NCI-H2081 treated with DMSO at 0.1 percent for 48 hours (cell line): ENCODE measurements around the gene ZNF445.
"Not testable (repeated sequence)": the region's sequence is repeated elsewhere in the genome, so short reads cannot be mapped to it uniquely, and the experiment has no call there.

Source experiments
- DNase-seq: peaks from one replicate; lab custom pipeline; 2025; lab: John Stamatoyannopoulos, UW

The ZNF445 gene

DNA sequence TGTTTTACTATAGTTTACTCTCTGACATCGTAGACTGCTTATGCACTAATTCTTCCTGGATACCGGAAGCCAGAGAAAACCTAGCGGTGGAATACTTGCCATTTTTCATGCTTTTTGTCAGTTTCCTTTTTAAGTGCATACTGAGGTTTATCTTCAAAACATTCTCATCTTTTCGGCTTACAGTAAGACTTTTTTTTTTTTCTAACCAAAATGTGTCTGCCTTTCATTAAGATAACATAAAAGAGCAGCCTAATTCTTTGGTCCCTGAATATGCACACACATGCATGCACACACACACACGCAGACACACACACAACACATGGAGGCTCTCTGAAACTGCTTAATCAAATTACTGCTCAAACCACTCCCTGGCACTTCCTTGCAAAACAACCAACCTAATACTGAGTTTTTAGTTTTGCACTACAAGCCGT, 1.3 kb downstream of the ZNF445 start:
- no peak for DNase-seq

DNA sequence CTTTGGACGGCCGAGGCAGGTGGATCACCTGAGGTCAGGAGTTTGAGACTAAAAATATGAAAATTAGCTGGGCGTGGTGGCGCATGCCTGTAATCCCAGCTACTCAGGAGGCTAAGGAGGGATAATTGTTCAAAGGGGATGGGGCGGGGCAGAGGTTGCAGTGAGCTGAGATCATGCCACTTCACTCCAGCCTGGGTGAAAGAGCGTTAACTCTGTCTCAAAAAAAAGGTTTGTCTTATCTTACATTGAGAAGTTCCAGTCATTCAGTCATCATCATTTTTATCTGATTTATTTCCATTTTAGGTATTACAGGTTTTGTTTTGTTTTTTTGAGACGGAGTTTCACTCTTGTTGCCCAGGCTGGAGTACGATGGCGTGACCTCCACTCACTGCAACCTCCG, 2.6 kb downstream of the ZNF445 start:
- DNase-seq = not testable (repeated sequence)

DNA sequence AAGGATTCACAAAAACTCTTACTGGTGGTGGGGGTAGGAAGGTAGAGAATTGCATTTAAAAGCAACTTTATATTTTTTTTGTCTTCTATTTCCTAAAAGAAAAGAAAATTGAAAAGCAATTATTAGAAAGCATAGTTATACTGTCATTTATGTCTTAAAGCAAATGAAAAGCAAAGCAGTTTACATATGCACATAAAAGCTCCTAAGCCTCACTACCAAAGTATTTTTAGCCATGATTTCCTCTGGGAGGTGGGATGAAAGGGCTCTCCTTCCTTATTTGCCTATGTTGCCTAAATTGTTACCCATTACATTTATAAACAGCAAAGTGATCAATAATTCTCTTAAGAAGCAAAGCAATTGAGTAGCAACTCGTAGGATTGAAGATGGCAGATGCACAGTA, 7.0 kb downstream of the ZNF445 start:
- DNase-seq = no peak

DNA sequence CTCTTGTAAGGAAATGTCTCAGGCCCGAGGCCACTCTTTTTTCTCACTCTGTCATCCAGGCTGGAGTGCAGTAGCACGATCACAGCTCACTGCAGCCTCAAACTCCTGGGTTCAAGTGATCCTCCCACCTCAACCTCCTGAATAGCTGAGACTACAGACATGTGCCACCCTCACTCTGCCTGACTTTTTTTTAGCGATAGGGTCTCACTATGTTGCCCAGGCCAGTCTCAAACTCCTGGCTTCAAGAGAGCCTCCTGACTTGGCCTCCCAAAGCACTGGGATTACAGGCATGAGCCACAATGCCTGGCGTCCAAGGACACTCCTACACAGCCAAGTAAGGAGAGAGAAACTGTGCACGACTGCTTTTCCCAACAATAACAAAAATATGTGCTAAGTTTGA, 7.6 kb downstream of the ZNF445 start:
- no peak for DNase-seq

DNA sequence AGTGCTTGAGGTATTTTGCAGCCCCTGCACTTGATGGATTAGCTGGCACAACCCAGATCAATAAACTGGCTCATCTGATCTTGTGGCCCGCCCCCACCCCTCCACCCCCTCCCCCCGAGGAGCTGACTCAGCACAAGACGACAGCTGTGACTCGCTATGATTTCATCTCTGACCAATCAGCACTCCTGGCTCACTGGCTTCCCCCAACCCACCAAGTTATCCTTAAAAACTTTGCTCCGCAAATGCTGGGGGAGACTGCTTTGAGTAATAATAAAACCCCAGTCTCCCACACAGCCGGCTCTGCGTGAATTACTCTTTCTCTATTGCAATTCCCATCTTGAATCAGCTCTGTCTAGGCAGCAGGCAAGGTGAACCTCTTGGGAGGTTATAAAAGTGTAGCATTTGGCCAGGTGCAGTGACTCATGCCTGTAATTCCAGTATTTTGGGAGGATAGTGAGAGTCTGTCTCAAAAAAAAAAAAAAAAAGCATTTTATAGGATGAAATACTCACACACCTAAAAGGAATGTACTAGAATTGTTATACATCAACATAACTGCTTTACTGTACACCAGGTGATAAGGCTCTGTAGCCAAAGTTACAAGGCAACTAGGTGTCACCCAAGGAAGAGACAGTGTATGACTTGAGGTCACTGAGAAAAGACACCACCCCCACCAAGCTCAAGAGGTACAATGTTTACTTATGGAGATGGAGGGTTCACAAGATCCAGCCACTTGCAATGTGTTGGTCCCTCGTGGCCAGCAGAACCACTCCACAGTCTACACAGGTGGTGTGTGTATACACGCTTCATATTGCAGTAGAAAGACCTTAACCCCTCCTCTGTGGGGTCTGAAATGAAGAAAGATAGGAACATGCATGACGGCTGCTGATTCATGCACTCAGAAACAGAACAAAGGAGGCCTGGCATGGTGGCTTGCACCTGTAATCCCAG, 8.6 kb downstream of the ZNF445 start:
- no peak for DNase-seq

DNA sequence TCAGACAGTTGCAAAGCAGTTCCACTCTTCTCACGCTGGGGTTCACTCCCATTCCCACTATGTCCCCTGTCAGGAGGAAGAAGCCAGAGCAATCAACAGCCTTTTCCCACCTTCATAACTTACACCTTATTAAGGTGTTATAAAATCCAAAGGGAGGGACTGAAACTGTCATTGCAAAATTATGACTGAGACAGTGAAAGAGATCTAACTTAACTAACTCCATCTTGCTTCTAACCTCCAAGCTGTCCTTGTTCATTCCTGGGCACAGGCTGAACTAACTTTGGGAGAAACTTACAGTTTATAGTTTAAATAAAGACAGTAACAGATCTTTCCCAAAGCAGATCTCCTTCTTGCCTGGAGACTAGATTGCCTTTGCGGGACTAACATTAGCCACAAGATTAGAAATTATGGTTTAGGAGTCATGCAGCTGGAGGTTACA, 9.4 kb downstream of the ZNF445 start:
- not testable (repeated sequence) for DNase-seq

DNA sequence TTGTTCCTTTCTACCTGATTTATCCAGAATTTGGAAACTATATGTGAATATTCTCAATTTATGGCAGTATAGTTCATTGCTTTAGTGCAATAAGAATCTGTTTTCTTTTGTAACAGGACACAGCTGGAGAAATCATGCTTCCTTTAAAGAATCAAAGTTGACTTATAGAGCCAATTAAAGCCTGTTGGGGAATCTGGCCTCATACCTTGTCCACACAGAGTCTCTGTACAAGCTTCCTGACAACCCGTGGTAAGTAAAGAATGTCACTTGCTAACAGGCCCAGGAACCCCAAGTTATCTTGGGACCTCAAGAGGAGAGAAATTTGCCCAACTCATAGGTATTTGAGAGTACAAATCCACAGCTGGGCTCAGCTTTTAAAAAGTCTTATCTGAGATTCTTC, 10.2 kb downstream of the ZNF445 start:
- DNase-seq = no peak

DNA sequence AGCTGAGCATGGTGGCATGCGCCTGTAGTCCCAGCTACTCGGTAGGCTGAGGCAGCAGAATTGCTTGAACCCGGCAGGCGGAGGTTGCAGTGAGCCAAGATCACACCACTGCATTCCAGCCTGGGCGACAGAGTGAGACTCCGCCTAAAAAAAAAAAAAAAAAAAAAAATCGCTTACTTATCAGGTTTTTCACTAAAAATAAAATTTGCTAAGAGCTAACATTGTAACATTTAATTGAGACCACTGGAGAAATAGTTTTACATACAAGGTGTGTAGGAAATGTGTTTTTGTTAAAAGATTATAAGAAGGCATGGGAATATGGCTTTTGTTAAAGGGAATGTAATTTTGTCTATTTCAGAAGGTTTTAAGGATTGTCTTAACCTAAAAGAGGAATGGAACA, 12.6 kb downstream of the ZNF445 start:
- DNase-seq = not testable (repeated sequence)

DNA sequence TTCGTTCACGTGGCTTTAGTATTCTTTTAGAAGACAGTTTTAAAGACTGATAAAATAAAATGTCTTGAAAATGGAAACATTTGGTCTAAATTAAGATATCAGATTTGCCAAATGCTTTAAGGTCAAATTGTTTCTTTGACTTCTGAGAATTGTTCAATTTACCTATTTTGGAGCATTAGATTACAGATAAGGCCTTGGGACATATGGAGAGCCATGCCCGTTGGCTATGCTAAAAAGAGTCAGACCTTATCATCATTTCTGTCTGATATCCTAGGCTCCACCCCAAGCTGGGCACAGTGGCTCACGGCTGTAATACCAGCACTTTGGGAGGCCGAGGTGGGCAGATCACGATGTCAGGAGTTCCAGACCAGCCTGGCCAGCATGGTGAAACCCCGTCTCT, 13.0 kb downstream of the ZNF445 start:
- no peak for DNase-seq

DNA sequence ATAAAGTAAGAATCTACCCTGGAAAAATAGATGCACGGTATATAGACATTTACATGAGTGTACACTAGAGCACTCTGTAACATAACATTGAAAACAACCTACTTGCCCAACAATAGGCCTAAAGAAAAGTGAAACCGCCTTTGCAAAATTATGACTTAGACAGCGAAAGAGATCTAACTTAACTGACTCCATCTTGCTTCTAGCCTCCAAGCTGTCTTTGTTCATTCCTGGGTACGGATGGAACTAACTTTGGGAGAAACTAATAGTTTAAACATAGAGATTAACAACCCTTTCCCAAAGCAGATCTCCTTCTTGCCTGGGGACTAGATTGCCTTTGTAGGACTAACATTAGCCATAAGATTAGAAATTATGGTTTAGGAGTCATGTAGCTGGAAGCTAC, 17.4 kb downstream of the ZNF445 start:
- not testable (repeated sequence) for DNase-seq

DNA sequence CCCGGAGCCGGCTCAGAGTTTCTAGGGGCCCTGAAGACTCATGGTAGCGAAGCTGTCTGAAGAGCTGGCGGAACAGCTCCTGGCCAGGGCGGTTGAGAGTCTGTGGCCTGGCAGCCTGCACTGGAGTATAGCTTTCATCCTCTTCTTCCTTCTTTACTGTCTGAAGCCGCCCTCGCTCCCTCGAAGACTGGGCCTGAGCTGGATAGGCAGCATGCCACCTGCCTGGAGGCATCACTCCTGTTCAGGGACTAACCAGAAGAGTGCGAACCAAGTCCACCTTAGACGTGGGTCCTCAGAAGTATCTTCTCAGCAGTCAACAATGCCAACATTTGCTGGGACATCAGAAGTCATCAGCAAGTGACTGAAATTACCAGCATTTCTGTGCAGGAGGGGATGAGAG, 22.2 kb downstream of the ZNF445 start:
- DNase-seq = no peak

DNA sequence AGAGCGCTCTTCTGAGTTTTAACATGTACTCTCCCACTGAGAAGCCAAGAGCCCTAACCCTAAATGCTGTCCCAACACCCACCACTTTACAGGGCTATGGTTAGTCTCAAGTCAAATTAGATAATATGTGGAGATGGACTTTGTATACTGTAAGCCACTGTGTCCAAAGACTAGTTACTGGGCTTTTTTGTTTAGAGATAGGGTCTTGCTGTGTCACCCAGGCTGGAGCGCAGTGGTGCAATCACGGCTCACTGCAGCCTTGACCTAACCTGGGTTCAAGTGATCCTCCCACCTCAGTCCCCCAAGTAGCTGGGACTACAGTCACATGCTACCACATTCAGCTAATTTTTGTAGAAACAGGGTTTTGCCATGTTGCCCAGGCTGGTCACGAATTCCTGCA, 23.2 kb downstream of the ZNF445 start:
- DNase-seq = no peak

DNA sequence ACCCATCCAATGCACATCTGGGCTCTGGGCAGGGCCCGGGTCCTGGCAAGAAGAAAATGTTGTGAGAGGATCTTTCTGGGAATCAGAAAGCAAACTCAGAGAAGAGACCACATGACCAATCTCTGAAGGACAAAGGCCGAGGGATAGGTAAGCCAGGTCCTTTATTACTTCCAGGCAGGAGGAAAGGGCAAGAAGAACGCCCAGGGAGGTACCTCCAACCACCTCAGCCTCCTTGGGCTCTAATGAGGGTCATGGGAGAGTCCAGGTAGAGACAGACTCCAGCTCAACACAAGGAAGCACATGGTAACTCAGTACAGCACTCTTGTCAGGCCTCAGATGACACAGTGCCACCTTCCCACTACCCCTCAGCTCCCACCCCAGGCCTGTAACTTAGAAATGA, 26.0 kb downstream of the ZNF445 start:
- DNase-seq = no peak

DNA sequence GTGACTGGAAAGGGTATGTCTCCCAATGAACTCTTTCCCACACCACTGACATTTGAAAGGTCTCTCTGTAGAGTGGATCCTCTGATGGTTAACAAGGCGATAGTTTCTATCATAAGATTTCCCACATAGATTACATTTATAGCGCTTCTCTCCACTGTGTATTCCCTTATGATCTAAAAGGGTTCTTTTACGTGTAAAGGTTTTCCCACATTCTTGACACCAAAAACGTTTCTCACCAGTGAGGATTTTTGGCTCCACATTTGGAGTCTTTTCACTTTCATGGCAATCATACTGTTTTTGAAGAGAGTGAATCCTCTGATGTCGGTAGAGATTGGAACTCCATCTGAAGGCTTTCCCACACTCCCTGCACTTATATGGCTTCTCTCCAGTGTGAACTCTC, 30.5 kb downstream of the ZNF445 start:
- no peak for DNase-seq

DNA sequence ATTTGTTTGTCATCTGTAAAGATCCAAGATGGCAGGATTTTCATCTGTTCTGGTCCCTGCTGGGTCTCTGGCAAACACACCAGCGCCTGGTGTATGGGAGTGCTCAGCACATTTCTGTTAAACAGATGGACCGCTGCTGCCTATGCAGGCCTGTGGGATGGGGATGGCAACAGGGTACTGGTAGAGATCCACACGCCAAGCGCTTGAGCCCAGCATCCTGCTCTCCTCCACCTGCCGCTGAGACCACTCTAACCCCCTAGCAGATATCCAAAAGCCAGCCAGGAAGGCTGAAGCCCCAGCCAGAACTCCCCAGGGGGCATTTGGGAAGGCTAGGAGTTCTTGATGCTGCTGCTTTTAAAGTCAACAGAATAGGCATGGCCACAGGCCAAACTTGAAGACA, 31.7 kb downstream of the ZNF445 start:
- no peak for DNase-seq

DNA sequence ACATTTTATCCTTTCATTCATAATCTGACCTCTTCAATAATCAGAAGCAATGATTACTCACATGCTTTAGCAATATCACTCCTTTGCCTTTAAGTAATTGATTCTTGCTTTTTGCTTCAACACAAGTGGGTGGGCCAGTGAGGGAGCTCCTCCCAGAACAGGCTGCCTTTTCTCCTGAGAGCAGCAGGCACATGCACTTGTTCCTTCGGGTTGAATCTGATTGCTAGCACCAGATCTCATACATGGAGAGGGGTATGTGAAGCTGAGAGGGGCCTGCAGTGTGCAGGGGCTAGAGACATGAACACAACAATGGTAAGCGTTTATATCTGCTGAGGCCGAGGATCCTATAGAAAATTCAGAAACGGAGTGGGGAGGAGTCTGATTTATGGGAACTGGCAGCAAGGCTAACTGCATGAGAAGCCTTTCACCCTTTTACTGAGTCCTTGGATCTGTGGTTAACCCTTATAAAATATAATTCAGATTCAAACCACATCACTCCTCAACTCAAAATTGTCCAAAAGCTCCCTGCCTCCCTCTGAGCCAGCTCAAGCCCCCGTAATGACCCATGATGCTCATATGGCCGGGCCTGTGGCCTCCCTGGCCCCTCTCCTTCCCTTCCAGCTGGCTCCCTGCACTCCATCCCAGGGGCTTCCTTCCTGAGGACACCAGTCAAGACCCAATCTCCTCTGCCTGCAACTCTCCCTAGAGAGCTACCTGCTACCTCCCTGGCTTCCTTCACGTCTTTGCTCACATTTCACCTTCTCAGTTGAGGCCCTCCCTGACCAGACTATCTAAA, 32.4 kb downstream of the ZNF445 start:
- DNase-seq = no peak

DNA sequence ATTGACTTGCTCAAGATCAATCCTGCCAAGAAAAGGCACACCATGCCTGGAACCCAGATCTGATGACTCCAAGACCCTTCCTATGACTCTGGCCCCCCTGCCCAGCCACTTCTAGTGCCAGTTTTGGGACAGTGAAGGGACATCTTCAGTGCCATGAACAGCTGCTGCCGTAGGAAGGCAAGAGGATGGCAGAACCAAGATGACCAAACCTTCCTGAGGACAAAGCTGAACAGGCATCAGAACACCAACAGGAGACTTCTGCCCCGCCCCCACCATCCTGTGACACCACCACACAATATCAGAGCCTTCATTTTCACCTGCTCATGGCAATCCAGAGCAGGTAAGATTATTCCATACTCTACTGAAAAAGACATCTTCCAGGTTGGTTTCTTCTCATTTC, 33.0 kb downstream of the ZNF445 start:
- DNase-seq = no peak

DNA sequence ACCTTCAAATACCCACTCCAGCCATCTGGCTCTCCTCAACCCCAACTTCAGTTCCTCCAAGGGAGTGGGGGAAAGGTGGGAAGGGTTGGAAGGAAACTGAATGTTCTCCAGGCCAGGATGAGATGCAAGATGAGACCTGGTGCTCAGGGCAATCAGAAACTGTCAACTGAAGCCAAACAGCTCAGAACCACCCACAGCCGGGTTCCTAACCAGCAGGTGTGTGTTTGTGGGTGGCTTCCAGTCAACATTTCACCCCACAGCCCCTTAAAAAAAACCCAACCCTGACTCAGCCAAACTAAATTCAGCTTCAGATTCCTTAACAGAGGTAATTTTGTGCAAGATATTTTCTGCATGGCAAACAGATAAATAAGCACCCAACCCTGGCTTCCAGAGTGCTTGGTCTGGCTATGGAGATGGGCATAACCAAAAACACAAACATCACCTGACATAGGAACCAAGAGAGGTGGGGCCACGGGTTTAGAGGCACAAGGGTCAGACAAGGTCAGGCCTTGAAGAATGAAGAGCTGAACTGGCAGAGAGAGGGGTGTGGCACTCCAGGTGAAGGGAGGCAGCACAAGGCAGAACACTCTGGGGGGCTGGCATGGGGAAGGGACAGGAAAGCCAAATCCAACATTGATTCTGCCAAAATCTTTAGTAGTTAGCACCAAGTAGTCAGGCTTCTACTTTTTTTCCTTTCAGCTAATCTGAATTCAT, 34.7 kb downstream of the ZNF445 start:
- DNase-seq = no peak

DNA sequence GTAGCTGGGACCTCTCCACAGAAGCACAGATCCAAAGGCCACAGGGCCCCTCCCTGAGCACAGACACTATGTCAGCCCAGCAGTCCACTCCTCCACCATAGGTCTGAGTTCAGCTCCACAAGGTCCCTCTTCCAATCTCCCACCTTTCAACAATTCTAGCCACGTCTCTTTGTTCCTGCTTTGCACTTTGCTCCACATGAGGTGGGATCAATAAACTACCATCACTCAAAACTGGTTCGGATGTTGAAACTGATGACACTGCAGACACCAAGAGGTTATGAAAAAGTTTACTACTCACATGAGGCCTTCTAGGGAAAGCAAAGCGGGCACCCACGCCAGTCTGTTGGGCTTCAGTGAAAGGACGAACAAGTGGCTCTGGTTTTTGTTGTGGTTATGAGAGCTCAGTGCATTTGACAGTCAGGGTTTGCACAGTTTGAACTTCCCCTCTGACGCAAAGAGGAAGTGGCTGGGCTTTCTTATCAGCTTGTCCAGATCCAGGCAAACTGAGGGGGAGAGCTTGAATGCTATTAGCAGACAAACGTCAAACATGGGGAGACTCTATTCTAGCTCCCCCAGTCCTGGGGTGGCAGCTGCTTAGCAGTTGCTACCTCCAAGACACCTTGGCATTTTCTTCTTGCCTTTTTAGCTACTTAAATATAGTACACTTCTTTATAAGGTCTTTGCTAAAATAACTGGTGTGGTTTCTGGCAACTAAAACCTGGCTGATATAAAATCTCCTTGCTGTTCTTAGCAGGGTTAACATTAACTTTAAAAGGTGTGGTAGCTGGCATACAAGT, 37.8 kb downstream of the ZNF445 start:
- no peak for DNase-seq

DNA sequence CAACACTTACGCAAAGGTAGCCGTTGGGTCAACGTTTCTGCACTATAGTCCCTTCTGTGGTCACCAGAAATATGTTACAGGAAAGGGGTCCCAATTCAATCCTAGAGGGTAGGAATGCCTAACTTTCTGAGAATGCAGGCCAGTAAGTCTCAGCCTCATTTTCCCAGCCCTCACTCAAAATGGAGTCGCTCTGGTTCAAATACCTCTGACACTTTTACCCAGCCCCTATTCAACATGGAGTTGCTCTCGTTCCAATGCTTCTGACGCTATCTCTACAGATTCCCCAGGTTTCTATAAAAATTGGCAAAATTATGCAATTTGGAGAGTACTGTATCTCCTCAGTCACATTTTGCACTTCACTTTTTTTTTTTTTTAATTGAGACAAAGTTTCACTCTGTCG, 39.7 kb downstream of the ZNF445 start:
- no peak for DNase-seq

DNA sequence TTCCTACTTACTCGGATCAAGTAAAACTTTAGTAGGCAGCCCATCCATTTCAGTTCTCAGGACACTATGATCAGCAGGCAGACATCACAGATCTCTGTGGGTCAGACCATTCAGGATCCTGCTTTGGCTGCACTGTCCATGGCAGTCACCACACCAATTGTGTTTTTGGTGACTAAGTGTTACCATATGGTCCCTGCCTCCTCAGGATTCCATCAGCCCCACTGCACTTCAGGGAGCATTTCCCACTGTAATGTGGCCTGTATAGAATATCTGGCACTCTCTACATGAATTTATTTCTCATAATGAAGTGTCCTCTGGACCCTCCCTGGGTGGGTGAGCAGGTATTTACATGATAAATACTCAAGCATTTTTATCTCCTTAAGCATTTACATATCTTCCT, 41.3 kb downstream of the ZNF445 start:
- DNase-seq = no peak
